ENCODE results near the gene ZNF692.
"Not testable (repeated sequence)": the region's sequence is repeated elsewhere in the genome, so short reads cannot be mapped to it uniquely, and the experiment has no call there.

ZNF692 gene

GRCh38 chr1:248808876-248809275 is 50.0 kb downstream of the ZNF692 start:
- DNase-seq (ENCODE audit: low spot score), result no peak

- DNase-seq (ENCODE audit: low spot score), result peak; percentile 70
Observed at GRCh38 chr1:248807067-248807737, 51.7 kb downstream of the ZNF692 start.

GRCh38 chr1:248805876-248806275 is 53.0 kb downstream of the ZNF692 start:
- no peak for DNase-seq (ENCODE audit: low spot score)

GRCh38 chr1:248804771-248805681 is 53.9 kb downstream of the ZNF692 start:
- DNase-seq (ENCODE audit: low spot score), result no peak

- DNase-seq (ENCODE audit: low spot score), result not testable (repeated sequence)
Observed at GRCh38 chr1:248803501-248803900, 55.4 kb downstream of the ZNF692 start.

GRCh38 chr1:248802454-248802853 is 56.4 kb downstream of the ZNF692 start:
- DNase-seq (ENCODE audit: low spot score), result no peak

- no peak for DNase-seq (ENCODE audit: low spot score)
Observed at GRCh38 chr1:248800459-248800858, 58.4 kb downstream of the ZNF692 start.

Data from AG08396 (cell line).